ENCODE measurements around the gene EPHA2.
"Not testable (repeated sequence)": the region's sequence is repeated elsewhere in the genome, so short reads cannot be mapped to it uniquely, and the experiment has no call there.

EPHA2 gene

GRCh38 chr1:16155537-16156410 lies at the start of gene EPHA2:
EPHA2 (minus strand) TSS chr1:16156069; CDS start chr1:16155932, 137 bp downstream.
- peak; percentile 81 for DNase-seq (ENCODE audit: low read depth, low spot score)

GRCh38 chr1:16205334-16205671 lies 49.4 kb upstream of the EPHA2 start:
- DNase-seq (ENCODE audit: low read depth, low spot score): no peak

GRCh38 chr1:16204634-16205333 lies 48.9 kb upstream of the EPHA2 start:
- DNase-seq (ENCODE audit: low read depth, low spot score): no peak

GRCh38 chr1:16204216-16204615 lies 48.3 kb upstream of the EPHA2 start:
- DNase-seq (ENCODE audit: low read depth, low spot score): no peak

- no peak for DNase-seq (ENCODE audit: low read depth, low spot score)
These were observed 47.7 kb upstream of the EPHA2 start for GRCh38 chr1:16203550-16203949.

GRCh38 chr1:16202281-16203210 lies 46.7 kb upstream of the EPHA2 start:
- DNase-seq (ENCODE audit: low read depth, low spot score): no peak

GRCh38 chr1:16199700-16200099 lies 43.8 kb upstream of the EPHA2 start:
- no peak for DNase-seq (ENCODE audit: low read depth, low spot score)

- DNase-seq (ENCODE audit: low read depth, low spot score): no peak
These were observed 43.3 kb upstream of the EPHA2 start for GRCh38 chr1:16199157-16199501.

GRCh38 chr1:16198444-16199156 lies 42.7 kb upstream of the EPHA2 start:
- no peak for DNase-seq (ENCODE audit: low read depth, low spot score)

GRCh38 chr1:16196874-16197273 lies 41.0 kb upstream of the EPHA2 start:
- DNase-seq (ENCODE audit: low read depth, low spot score): no peak

GRCh38 chr1:16196139-16196538 lies 40.3 kb upstream of the EPHA2 start:
- not testable (repeated sequence) for DNase-seq (ENCODE audit: low read depth, low spot score)

GRCh38 chr1:16195518-16195905 lies 39.6 kb upstream of the EPHA2 start:
- DNase-seq (ENCODE audit: low read depth, low spot score): no peak

- no peak for DNase-seq (ENCODE audit: low read depth, low spot score)
These were observed 36.2 kb upstream of the EPHA2 start for GRCh38 chr1:16191916-16192546.

GRCh38 chr1:16191309-16191708 lies 35.4 kb upstream of the EPHA2 start:
- no peak for DNase-seq (ENCODE audit: low read depth, low spot score)

- no peak for DNase-seq (ENCODE audit: low read depth, low spot score)
These were observed 34.2 kb upstream of the EPHA2 start for GRCh38 chr1:16189921-16190621.

GRCh38 chr1:16189003-16189402 lies 33.1 kb upstream of the EPHA2 start:
- DNase-seq (ENCODE audit: low read depth, low spot score): no peak

- no peak for DNase-seq (ENCODE audit: low read depth, low spot score)
These were observed 32.0 kb upstream of the EPHA2 start for GRCh38 chr1:16187748-16188401.

- DNase-seq (ENCODE audit: low read depth, low spot score): no peak
These were observed 30.9 kb upstream of the EPHA2 start for GRCh38 chr1:16186655-16187235.

- no peak for DNase-seq (ENCODE audit: low read depth, low spot score)
These were observed 28.9 kb upstream of the EPHA2 start for GRCh38 chr1:16184557-16185303.

Data from iPS DF 19.7 (cell line).